ENCODE measurements around the gene MAPK8IP2.

MAPK8IP2 gene

GRCh38 chr22:50600538-50600937 is at the start of gene MAPK8IP2:
TSS of gene MAPK8IP2 (plus strand) at chr22:50600793. CDS start at chr22:50600819, 26 bp downstream.
- no peak for DNase-seq

- DNase-seq, result no peak
Observed at GRCh38 chr22:50551160-50551752, 49.3 kb upstream of the MAPK8IP2 start.

- no peak for DNase-seq
Observed at GRCh38 chr22:50553310-50553709, 47.3 kb upstream of the MAPK8IP2 start.

GRCh38 chr22:50556703-50557102 is 43.9 kb upstream of the MAPK8IP2 start:
- DNase-seq, result no peak

GRCh38 chr22:50560034-50560433 is 40.6 kb upstream of the MAPK8IP2 start:
- no peak for DNase-seq

GRCh38 chr22:50561401-50562358 is 38.9 kb upstream of the MAPK8IP2 start:
- no peak for DNase-seq

GRCh38 chr22:50562523-50563412 is 37.8 kb upstream of the MAPK8IP2 start, which contains the start of gene SYCE3:
TSS of gene SYCE3 (minus strand) at chr22:50562919. CDS start at chr22:50556405, 6,514 bp downstream.
- peak; percentile 99 for DNase-seq

- no peak for DNase-seq
Observed at GRCh38 chr22:50563413-50564160, 37.0 kb upstream of the MAPK8IP2 start.

GRCh38 chr22:50564289-50564688 is 36.3 kb upstream of the MAPK8IP2 start:
- DNase-seq, result no peak

- no peak for DNase-seq
Observed at GRCh38 chr22:50567721-50568252, 32.8 kb upstream of the MAPK8IP2 start.

GRCh38 chr22:50568626-50569025 is 32.0 kb upstream of the MAPK8IP2 start:
- DNase-seq, result no peak

GRCh38 chr22:50569041-50569459 is 31.5 kb upstream of the MAPK8IP2 start:
- DNase-seq, result no peak

GRCh38 chr22:50569896-50570535 is 30.6 kb upstream of the MAPK8IP2 start:
- no peak for DNase-seq

- DNase-seq, result no peak
Observed at GRCh38 chr22:50570861-50571260, 29.7 kb upstream of the MAPK8IP2 start.

GRCh38 chr22:50571264-50572175 is 29.1 kb upstream of the MAPK8IP2 start:
- DNase-seq, result no peak

- DNase-seq, result no peak
Observed at GRCh38 chr22:50572965-50573364, 27.6 kb upstream of the MAPK8IP2 start.

GRCh38 chr22:50573491-50574382 is 26.9 kb upstream of the MAPK8IP2 start:
- no peak for DNase-seq

- no peak for DNase-seq
Observed at GRCh38 chr22:50574383-50574755, 26.2 kb upstream of the MAPK8IP2 start.

- no peak for DNase-seq
Observed at GRCh38 chr22:50575426-50575941, 25.1 kb upstream of the MAPK8IP2 start.
